Germinal center (tissue), 1 donor: ENCODE data around the gene ZNF189.

Experiments
- DNase-seq: peaks from one replicate; pipeline ENCODE4 v3.0.0; 2012; ENCODE audit warnings: mixed read lengths, low spot score

Gene ZNF189

DNA sequence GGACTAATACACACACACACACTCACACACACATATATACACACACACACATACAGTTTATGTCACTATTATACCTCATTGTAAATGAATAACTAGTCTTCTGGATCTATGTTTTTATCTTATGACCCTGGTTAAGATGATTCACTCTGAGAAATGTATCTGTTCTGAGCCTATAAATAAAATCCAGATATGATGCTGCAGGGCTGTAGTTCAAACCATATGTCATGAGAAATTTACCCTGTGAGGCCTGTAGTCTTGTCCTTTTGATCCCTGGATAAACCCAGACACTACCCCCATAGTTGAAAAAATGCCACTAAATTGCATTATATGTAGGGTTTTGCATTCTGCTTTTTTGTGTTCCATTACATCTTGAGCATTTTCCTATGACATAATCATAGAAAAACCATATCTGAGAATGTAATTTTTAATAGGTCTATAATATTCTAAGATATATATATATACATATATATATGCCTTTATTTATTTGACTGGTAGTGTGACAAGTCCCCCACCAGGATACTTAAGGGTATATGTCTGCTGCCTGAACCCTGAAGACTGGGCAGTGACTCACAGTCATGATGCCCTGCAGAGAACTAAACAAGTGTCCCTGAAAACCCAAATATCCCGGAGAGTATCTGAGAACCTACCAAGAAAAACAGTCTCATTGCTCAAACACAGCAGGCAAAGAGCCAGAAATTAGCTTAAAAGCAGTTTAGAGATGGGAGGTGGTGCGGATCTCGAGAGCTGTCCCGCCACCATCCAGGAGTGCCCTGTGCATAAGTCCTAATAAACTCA lies 55.3 kb downstream of the ZNF189 start:
- DNase-seq = no peak

DNA sequence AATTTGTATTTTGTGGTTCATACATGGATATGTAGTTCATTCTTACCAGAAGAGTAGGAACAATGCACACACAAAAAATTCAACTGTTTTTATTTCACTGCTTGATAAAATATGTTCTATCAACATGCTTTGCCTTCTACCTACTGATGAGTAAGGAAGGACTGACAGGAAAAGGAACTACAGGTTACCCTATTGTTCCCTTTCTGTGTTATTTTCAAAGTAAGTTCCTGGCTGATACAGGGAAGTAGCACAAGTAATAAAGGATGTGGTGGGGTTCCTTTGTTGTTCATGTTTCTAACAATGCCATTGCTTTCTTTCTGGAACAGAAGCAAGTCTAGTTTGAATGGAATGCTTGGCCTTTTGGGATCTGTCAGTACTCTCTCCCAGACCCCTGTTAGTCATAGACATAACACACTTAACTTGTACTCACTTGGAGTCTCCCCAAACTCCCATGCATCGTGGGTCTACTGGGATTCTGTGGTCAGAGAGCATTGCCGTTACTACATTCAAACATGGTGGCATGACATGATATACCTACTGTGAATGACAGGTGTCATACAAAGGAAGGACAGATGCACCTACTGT lies 57.1 kb downstream of the ZNF189 start:
- DNase-seq = no peak

DNA sequence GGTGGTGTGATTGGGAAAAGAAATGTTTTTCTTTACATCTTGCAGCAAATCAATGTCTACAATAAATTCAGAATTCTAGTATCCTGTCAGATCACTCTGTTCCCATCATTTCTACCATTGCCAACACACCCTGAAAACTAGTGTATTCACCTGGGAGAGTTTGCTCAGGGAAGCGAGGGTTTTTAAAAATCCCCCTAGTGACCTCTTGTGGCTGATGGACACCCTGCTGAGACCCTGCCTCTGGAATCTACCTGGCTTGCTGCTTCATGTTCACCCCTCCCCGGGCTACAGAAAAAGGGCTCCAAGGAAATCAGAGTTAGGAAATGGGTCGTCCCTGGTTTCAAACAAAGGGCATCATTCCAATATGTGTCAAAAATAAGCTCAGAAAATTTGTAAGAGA lies 58.4 kb downstream of the ZNF189 start:
- DNase-seq = no peak

DNA sequence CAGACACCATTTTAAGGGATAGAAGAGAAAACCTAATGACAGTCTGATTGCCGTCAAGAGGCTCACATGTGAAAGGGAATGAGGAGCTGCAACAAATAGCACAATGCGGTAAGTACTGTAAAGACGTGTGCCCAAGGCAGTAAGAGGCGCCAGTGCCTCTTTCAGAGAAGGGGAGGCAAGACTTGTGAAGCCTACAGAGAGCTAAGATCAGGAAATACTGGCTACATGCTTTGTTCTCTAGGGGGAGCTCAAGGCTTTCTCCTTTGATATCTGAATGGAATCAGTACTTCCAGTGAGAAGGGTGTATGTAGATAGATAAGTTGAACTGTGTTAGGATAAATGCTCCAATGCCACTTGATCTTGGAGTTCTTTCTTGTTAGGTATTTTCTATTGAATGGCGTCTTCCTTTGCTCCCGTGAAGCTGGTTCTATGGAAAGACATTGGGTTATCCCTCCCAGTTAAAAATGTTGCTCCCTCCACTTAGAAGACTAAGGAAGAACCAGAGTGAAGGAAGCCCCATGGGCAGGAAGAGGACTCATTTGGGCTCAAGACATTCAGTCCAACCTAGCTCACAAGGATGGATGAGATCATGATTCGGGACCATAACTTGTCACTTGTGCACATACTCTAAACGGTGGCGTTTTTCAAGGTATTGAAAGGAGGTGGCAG lies 60.4 kb downstream of the ZNF189 start:
- peak; percentile 31 for DNase-seq
